IMR-90 (cell line): Measurements from ENCODE around the gene TFAP2E. TPM values are rescaled to one million over a fixed set of nuclear protein-coding genes. Genes with fewer than 3 reads are reported as not detected.

Experiments used
- ATAC-seq: fragments of 200-7000 bp; cut with Tn5 transposase; 2 replicates; pipeline ENCODE4 v1.9.1; 2020; ENCODE audit warnings: low read depth, mild to moderate bottlenecking, moderate library complexity
- BruUV-seq: library from RNA; stranded (reverse); fragments of 400-500 nt; replicated peaks from 2 replicates; lab custom pipeline; 2021; lab: Mats Ljungman, UMichigan
- CTCF ChIA-PET: fragments of 300-600 bp; formaldehyde crosslinking; extraction: SDS; loops from one replicate; lab custom pipeline; 2021; ENCODE audit warnings: antibody characterized with exemption; lab: Yijun Ruan, JAX
- POLR2A ChIA-PET: fragments of 300-600 bp; sonication (Branson Sonifier 250); formaldehyde crosslinking; loops from one replicate; lab custom pipeline; 2022; ENCODE audit warnings: antibody characterized with exemption; ENCODE audit not compliant: unreplicated experiment; lab: Charles Lee
- DNase-seq: peaks from one replicate; pipeline ENCODE4 v3.0.0; 2013
- H2AFZ ChIP-seq: replicated peaks from 2 replicates; pipeline ENCODE3; 2013; ENCODE audit warnings: low read length, mild to moderate bottlenecking; ENCODE audit not compliant: poor library complexity
- H2AK5ac ChIP-seq: 2 replicates; pipeline ENCODE4 v1.6.1; 2013; ENCODE audit warnings: low read depth, low read length, inconsistent platforms
- H2AK9ac ChIP-seq: replicated peaks from 2 replicates; pipeline ENCODE3; 2013; ENCODE audit warnings: mild to moderate bottlenecking, low read depth, low read length, moderate library complexity; ENCODE audit not compliant: poor library complexity
- H2BK120ac ChIP-seq: 2 replicates; pipeline ENCODE4 v1.6.1; 2013; ENCODE audit warnings: low read depth, low read length, inconsistent platforms
- H2BK15ac ChIP-seq: 3 replicates; pipeline ENCODE4 v1.6.1; 2013; ENCODE audit warnings: low read depth, low read length, inconsistent platforms
- H2BK20ac ChIP-seq: 2 replicates; pipeline ENCODE4 v1.6.1; 2013; ENCODE audit warnings: low read depth, mild to moderate bottlenecking, inconsistent platforms, low read length, moderate library complexity
- H2BK5ac ChIP-seq: 2 replicates; pipeline ENCODE4 v1.6.1; 2013; ENCODE audit warnings: mild to moderate bottlenecking, low read depth, low read length, inconsistent platforms; ENCODE audit not compliant: poor library complexity, severe bottlenecking
- H3K14ac ChIP-seq: replicated peaks from 2 replicates; pipeline ENCODE4 v1.6.1; 2013; ENCODE audit warnings: low read depth, low read length, inconsistent platforms
- H3K18ac ChIP-seq: 2 replicates; pipeline ENCODE4 v1.6.1; 2013; ENCODE audit warnings: low read depth, low read length, control low read depth
- H3K23ac ChIP-seq: 2 replicates; pipeline ENCODE4 v1.6.1; 2013; ENCODE audit warnings: low read depth, low read length, inconsistent platforms
- H3K27ac ChIP-seq: 2 replicates; pipeline ENCODE4 v1.5.1; 2013; ENCODE audit warnings: mild to moderate bottlenecking, control low read depth, low read length; ENCODE audit not compliant: insufficient read depth
- H3K27me3 ChIP-seq: 2 replicates; pipeline ENCODE4 v1.6.1; 2013; ENCODE audit warnings: low read length; ENCODE audit not compliant: control insufficient read depth, insufficient read depth
- H3K36me3 ChIP-seq: 2 replicates; pipeline ENCODE4 v1.6.1; 2013; ENCODE audit warnings: low read length, mixed read lengths; ENCODE audit not compliant: control insufficient read depth, insufficient read depth
- H3K4ac ChIP-seq: 2 replicates; pipeline ENCODE4 v1.6.1; 2013; ENCODE audit warnings: low read depth, low read length, inconsistent platforms
- H3K4me1 ChIP-seq: 2 replicates; pipeline ENCODE4 v1.6.1; 2013; ENCODE audit warnings: low read length, mixed read lengths; ENCODE audit not compliant: control insufficient read depth, insufficient read depth
- H3K4me2 ChIP-seq: 2 replicates; pipeline ENCODE4 v1.6.1; 2013; ENCODE audit warnings: low read depth, mild to moderate bottlenecking, control low read depth, low read length, moderate library complexity
- H3K4me3 ChIP-seq: 2 replicates; pipeline ENCODE4 v1.5.1; 2013; ENCODE audit warnings: low read depth, mild to moderate bottlenecking, control low read depth, low read length, moderate library complexity; ENCODE audit not compliant: insufficient read depth
- H3K56ac ChIP-seq: 2 replicates; pipeline ENCODE4 v1.6.1; 2013; ENCODE audit warnings: low read length, inconsistent platforms; ENCODE audit not compliant: insufficient read depth; ENCODE audit errors: extremely low read depth
- H3K79me1 ChIP-seq, 2 experiments: 2 replicates each; pipeline ENCODE4 v1.6.1; 2013; ENCODE audit warnings: low read length in 2 of 2, inconsistent platforms in 1 of 2, low read depth in 1 of 2
- H3K9ac ChIP-seq: 2 replicates; pipeline ENCODE4 v1.6.1; 2013; ENCODE audit warnings: low read depth, low read length, control low read depth
- H3K9me1 ChIP-seq: 2 replicates; pipeline ENCODE4 v1.6.1; 2013; ENCODE audit warnings: low read length, inconsistent platforms; ENCODE audit not compliant: insufficient read depth
- H3K9me3 ChIP-seq: 2 replicates; pipeline ENCODE4 v1.6.1; 2013; ENCODE audit warnings: low read length; ENCODE audit not compliant: control insufficient read depth, insufficient read depth
- H4K20me1 ChIP-seq: 2 replicates; pipeline ENCODE4 v1.6.1; 2013; ENCODE audit warnings: low read length, inconsistent platforms; ENCODE audit not compliant: insufficient read depth
- H4K5ac ChIP-seq: 2 replicates; pipeline ENCODE4 v1.6.1; 2013; ENCODE audit warnings: mild to moderate bottlenecking, low read depth, low read length, control low read depth
- H4K8ac ChIP-seq, 2 experiments: 2 replicates each; pipeline ENCODE4 v1.6.1; 2013; ENCODE audit warnings: low read depth in 2 of 2, low read length in 2 of 2, control low read depth in 1 of 2, inconsistent platforms in 1 of 2
- H4K91ac ChIP-seq: 2 replicates; pipeline ENCODE4 v1.6.1; 2013; ENCODE audit warnings: low read depth, low read length, inconsistent platforms; ENCODE audit not compliant: insufficient read depth
- BHLHE40 ChIP-seq: fragments of 150-350 bp; IDR thresholded peaks from 2 replicates; pipeline ENCODE4 v1.6.1; 2016; ENCODE audit warnings: mild to moderate bottlenecking, low read depth, low read length
- CEBPB ChIP-seq: IDR thresholded peaks from 2 replicates; pipeline ENCODE4 v1.6.1; 2012; ENCODE audit warnings: low read depth, low read length, improper control_type of control experiment
- CHD1 ChIP-seq: IDR thresholded peaks from 2 replicates; pipeline ENCODE4 v1.6.1; 2012; ENCODE audit warnings: low read depth, low read length, improper control_type of control experiment
- FOS ChIP-seq: fragments of 150-350 bp; IDR thresholded peaks from 2 replicates; pipeline ENCODE4 v1.6.1; 2016; ENCODE audit warnings: low read depth, low read length
- MAFK ChIP-seq: IDR thresholded peaks from 2 replicates; pipeline ENCODE4 v1.6.1; 2012; ENCODE audit warnings: low read depth, low read length, improper control_type of control experiment
- MAZ ChIP-seq: IDR thresholded peaks from 2 replicates; pipeline ENCODE4 v1.6.1; 2012; ENCODE audit warnings: low read depth, mild to moderate bottlenecking, low read length, improper control_type of control experiment, moderate library complexity, borderline replicate concordance
- MXI1 ChIP-seq: IDR thresholded peaks from 2 replicates; pipeline ENCODE4 v1.6.1; 2012; ENCODE audit warnings: low read depth, mild to moderate bottlenecking, low read length, moderate library complexity, borderline replicate concordance
- NFE2L2 ChIP-seq: fragments of 150-350 bp; IDR thresholded peaks from 2 replicates; pipeline ENCODE4 v1.6.1; 2016; ENCODE audit warnings: low read depth, mild to moderate bottlenecking, low read length
- POLR2A ChIP-seq: IDR thresholded peaks from 2 replicates; pipeline ENCODE4 v1.6.1; 2012; ENCODE audit warnings: mild to moderate bottlenecking, low read depth, low read length
- RAD21 ChIP-seq: IDR thresholded peaks from 2 replicates; pipeline ENCODE4 v1.6.1; 2012; ENCODE audit warnings: low read length, improper control_type of control experiment
- RCOR1 ChIP-seq: IDR thresholded peaks from 2 replicates; pipeline ENCODE4 v1.6.1; 2012; ENCODE audit warnings: mild to moderate bottlenecking, low read length, improper control_type of control experiment; ENCODE audit not compliant: insufficient replicate concordance
- RFX5 ChIP-seq: IDR thresholded peaks from 2 replicates; pipeline ENCODE4 v1.8.0; 2012; ENCODE audit warnings: low read depth, mild to moderate bottlenecking, low read length, moderate library complexity
- SMC3 ChIP-seq: fragments of 150-350 bp; IDR thresholded peaks from 2 replicates; pipeline ENCODE4 v1.6.1; 2016; ENCODE audit warnings: low read depth, mild to moderate bottlenecking, antibody characterized with exemption, low read length, moderate library complexity
- WGBS, 2 experiments: methylation state at CpG; one replicate each; pipeline versions ENCODE4 v1.1.5 to v1.1.7; 2013; ENCODE audit warnings: missing lambda C conversion rate in 2 of 2; ENCODE audit not compliant: insufficient read length in 1 of 2; ENCODE audit errors: extremely low coverage in 2 of 2; 5-methylcytosine and 5-hydroxymethylcytosine counted together
- dilution Hi-C: fragments of 300-500 bp; cut with HindIII; formaldehyde crosslinking; loops from one replicate; pipeline ENCODE4 v1.14.3; 2018; ENCODE audit warnings: low sequenced_read_pairs; ENCODE audit not compliant: unreplicated experiment
- in situ Hi-C: fragments of 300-500 bp; cut with MboI; formaldehyde crosslinking; loops from 3 replicates; pipeline ENCODE4 v1.14.3; 2019; ENCODE audit warnings: low sequenced_read_pairs, inconsistent platforms, mixed read lengths
- intact Hi-C: fragments of 100-400 bp; cut with micrococcal nuclease; formaldehyde crosslinking; loops from 2 replicates; pipeline ENCODE4 v1.10.0; 2022
- polyA plus RNA-seq, 3 experiments: library from polyadenylated mRNA; depleted of rRNA; stranded (reverse); fragments of >200 nt; gene quantifications; 2 replicates each; pipeline ENCODE4 v1.2.3, GENCODE V29; 2012; ENCODE audit warnings: low replicate concordance in 1 of 3
- total RNA-seq: library from RNA; depleted of rRNA; stranded (reverse); fragments of >200 nt; gene quantifications from 2 replicates; pipeline ENCODE4 v1.2.3, GENCODE V29; 2012
- TF ChIP-seq, protein P1 (sequence below): fragments of 150-350 bp; IDR thresholded peaks from 2 replicates; pipeline ENCODE4 v1.6.1; 2016; ENCODE audit warnings: low read depth, mild to moderate bottlenecking, low read length, moderate library complexity, borderline replicate concordance
- TF ChIP-seq, protein P2 (sequence below): conservative IDR thresholded peaks from 2 replicates; pipeline ENCODE4 v1.5.1; 2012; ENCODE audit warnings: mild to moderate bottlenecking, low read depth, low read length, improper control_type of control experiment
- TF ChIP-seq, protein P3 (sequence below): fragments of 150-350 bp; IDR thresholded peaks from 2 replicates; pipeline ENCODE4 v1.6.1; 2017; ENCODE audit warnings: mild to moderate bottlenecking, antibody characterized with exemption, low read length, low read depth

TFAP2E gene
- total and polyA plus RNA-seq, 2 of the 4 experiments (the other 2 are of a cell fraction), result under 0.01 to 0.19 TPM

DNA sequence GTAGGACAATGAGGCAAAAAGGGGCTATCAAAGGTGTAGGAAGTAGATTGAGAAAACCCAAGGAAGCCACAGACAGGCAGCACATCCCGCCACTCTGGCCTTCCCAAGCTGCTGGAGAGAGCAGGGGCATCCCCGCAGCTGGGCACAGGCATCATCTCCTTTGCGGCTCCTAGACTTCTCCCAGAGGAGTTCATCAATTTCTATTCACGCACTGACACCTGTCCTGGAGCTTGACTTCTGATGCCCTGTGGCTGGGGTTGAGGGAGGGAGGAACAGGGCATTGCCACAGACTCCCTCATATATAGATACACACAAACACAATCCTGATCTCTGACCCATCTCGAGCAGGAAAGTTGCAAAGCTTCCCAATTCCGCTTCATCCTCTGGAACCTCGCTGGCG, 1.9 kb upstream of the TFAP2E start:
- no TSS peak for BruUV-seq
- no peak overlapping the region for H2AK5ac ChIP-seq
- DNase-seq (no peak), ATAC-seq (no peak)
- H3K9ac ChIP-seq, result no peak overlapping the region
- no peak overlapping the region for H2BK120ac ChIP-seq
- intact Hi-C loops, result no loop called here
- 89% methylated on average over 3 of the region's 8 CpGs; no CpG with 5 or more reads in 1 of the 2 experiments for WGBS, 2 experiments
- peaks cover 36% of the 10 kb centered on the region for H3K27me3 ChIP-seq
- H3K27ac ChIP-seq, result no peak overlapping the region
- H3K56ac ChIP-seq, result no peak overlapping the region
- no peak overlapping the region for H3K4ac ChIP-seq
- H4K8ac ChIP-seq, result no peak overlapping the region
- no peak overlapping the region for H3K4me3 ChIP-seq
- H2BK5ac ChIP-seq, result no peak overlapping the region
- POLR2A ChIA-PET, result no interaction called here
- dilution Hi-C loops, result no loop called here
- no peak overlapping the region for H2BK20ac ChIP-seq
- no peak overlapping the region for H2BK15ac ChIP-seq
- peaks cover 7% of the 10 kb centered on the region for H3K36me3 ChIP-seq
- CTCF ChIA-PET, result interaction anchor here (0.6 to 2.1 kb wide), 3 partner anchors 74 to 156 kb away, joined by 3 to 9 read pairs (median 5); no protein-coding TSS in a partner anchor
- TF ChIP-seq, protein P1, sequence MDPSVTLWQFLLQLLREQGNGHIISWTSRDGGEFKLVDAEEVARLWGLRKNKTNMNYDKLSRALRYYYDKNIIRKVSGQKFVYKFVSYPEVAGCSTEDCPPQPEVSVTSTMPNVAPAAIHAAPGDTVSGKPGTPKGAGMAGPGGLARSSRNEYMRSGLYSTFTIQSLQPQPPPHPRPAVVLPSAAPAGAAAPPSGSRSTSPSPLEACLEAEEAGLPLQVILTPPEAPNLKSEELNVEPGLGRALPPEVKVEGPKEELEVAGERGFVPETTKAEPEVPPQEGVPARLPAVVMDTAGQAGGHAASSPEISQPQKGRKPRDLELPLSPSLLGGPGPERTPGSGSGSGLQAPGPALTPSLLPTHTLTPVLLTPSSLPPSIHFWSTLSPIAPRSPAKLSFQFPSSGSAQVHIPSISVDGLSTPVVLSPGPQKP, result no peak
- TF ChIP-seq RCOR1 (no peak), NFE2L2 (no peak), RAD21 (no peak), MAFK (no peak), CHD1 (no peak), BHLHE40 (no peak), FOS (no peak), RFX5 (no peak), MAZ (no peak), CEBPB (no peak), POLR2A (no peak), SMC3 (no peak), MXI1 (no peak)
- TF ChIP-seq, protein P2, sequence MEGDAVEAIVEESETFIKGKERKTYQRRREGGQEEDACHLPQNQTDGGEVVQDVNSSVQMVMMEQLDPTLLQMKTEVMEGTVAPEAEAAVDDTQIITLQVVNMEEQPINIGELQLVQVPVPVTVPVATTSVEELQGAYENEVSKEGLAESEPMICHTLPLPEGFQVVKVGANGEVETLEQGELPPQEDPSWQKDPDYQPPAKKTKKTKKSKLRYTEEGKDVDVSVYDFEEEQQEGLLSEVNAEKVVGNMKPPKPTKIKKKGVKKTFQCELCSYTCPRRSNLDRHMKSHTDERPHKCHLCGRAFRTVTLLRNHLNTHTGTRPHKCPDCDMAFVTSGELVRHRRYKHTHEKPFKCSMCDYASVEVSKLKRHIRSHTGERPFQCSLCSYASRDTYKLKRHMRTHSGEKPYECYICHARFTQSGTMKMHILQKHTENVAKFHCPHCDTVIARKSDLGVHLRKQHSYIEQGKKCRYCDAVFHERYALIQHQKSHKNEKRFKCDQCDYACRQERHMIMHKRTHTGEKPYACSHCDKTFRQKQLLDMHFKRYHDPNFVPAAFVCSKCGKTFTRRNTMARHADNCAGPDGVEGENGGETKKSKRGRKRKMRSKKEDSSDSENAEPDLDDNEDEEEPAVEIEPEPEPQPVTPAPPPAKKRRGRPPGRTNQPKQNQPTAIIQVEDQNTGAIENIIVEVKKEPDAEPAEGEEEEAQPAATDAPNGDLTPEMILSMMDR, result no peak
- TF ChIP-seq, protein P3, sequence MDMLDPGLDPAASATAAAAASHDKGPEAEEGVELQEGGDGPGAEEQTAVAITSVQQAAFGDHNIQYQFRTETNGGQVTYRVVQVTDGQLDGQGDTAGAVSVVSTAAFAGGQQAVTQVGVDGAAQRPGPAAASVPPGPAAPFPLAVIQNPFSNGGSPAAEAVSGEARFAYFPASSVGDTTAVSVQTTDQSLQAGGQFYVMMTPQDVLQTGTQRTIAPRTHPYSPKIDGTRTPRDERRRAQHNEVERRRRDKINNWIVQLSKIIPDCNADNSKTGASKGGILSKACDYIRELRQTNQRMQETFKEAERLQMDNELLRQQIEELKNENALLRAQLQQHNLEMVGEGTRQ, result no peak
- H3K79me1 ChIP-seq, result no peaks in the 10 kb centered on the region
- H2AK9ac ChIP-seq, result no peak overlapping the region
- H3K9me3 ChIP-seq, result no peaks in the 10 kb centered on the region
- H3K14ac ChIP-seq, result no peak overlapping the region
- H3K4me2 ChIP-seq, result no peak overlapping the region
- H3K18ac ChIP-seq, result no peak overlapping the region
- 0 out of 2 replicates have a peak, but pooled peaks cover 5% of the 10 kb centered on the region for H4K20me1 ChIP-seq
- no peak overlapping the region for H4K91ac ChIP-seq
- no peak overlapping the region for H2AFZ ChIP-seq
- no peaks in the 10 kb centered on the region for H3K9me1 ChIP-seq
- no peak overlapping the region for H3K23ac ChIP-seq
- in situ Hi-C loops, result loop anchor here (5.0 kb wide), 1 partner anchor 201 kb away; no protein-coding TSS in a partner anchor
- no peaks in the 10 kb centered on the region; the same call in 1 of the 2 replicates for H3K4me1 ChIP-seq
- no peak overlapping the region for H4K5ac ChIP-seq
